ENCODE data around the gene NRIP1. TPM values are rescaled to one million over a fixed set of nuclear protein-coding genes. Genes with fewer than 3 reads are reported as not detected.

Gene NRIP1
- total RNA-seq, 6 experiments from 2014 or later, result 39.1 to 56.6 (median 52.3) TPM

- peaks cover 82% of the 10 kb centered on the region for H3K4me1 Mint-ChIP-seq (ENCODE audit: low read depth)
- H3K27ac Mint-ChIP-seq, result peak overlapping the region; percentile 34; the same call in 1 of the 2 replicates
- no peaks in the 10 kb centered on the region for H3K9me3 Mint-ChIP-seq
- DNase-seq, result no peak
- H3K36me3 Mint-ChIP-seq (ENCODE audit: low read depth), result peaks cover 62% of the 10 kb centered on the region
- H3K4me3 Mint-ChIP-seq, result no peak overlapping the region
- peaks cover 5% of the 10 kb centered on the region; the same call in 1 of the 2 replicates for H3K27me3 Mint-ChIP-seq (ENCODE audit: insufficient read depth)
- TF ChIP-seq, protein P1, sequence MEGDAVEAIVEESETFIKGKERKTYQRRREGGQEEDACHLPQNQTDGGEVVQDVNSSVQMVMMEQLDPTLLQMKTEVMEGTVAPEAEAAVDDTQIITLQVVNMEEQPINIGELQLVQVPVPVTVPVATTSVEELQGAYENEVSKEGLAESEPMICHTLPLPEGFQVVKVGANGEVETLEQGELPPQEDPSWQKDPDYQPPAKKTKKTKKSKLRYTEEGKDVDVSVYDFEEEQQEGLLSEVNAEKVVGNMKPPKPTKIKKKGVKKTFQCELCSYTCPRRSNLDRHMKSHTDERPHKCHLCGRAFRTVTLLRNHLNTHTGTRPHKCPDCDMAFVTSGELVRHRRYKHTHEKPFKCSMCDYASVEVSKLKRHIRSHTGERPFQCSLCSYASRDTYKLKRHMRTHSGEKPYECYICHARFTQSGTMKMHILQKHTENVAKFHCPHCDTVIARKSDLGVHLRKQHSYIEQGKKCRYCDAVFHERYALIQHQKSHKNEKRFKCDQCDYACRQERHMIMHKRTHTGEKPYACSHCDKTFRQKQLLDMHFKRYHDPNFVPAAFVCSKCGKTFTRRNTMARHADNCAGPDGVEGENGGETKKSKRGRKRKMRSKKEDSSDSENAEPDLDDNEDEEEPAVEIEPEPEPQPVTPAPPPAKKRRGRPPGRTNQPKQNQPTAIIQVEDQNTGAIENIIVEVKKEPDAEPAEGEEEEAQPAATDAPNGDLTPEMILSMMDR (IDR thresholded peaks at IDR 0.05), result no peak
Measured at GRCh38 chr21:14993115-14993514, 71.7 kb downstream of the NRIP1 start.

GRCh38 chr21:14991957-14992356, 72.8 kb downstream of the NRIP1 start:
- no peak overlapping the region for H3K4me3 Mint-ChIP-seq
- no peak for DNase-seq
- TF ChIP-seq, protein P1 (IDR thresholded peaks at IDR 0.05), result no peak
- H3K4me1 Mint-ChIP-seq (ENCODE audit: low read depth), result peaks cover 84% of the 10 kb centered on the region
- peaks cover 5% of the 10 kb centered on the region; the same call in 1 of the 2 replicates for H3K27me3 Mint-ChIP-seq (ENCODE audit: insufficient read depth)
- H3K9me3 Mint-ChIP-seq, result no peaks in the 10 kb centered on the region
- H3K36me3 Mint-ChIP-seq (ENCODE audit: low read depth), result peaks cover 66% of the 10 kb centered on the region
- peak overlapping the region; percentile 42; the same call in 1 of the 2 replicates for H3K27ac Mint-ChIP-seq

- peaks cover 68% of the 10 kb centered on the region for H3K36me3 Mint-ChIP-seq (ENCODE audit: low read depth)
- no peak for DNase-seq
- H3K9me3 Mint-ChIP-seq, result no peaks in the 10 kb centered on the region
- TF ChIP-seq, protein P1 (IDR thresholded peaks at IDR 0.05), result no peak
- peaks cover 3% of the 10 kb centered on the region; the same call in 1 of the 2 replicates for H3K27me3 Mint-ChIP-seq (ENCODE audit: insufficient read depth)
- peaks cover 82% of the 10 kb centered on the region for H3K4me1 Mint-ChIP-seq (ENCODE audit: low read depth)
- H3K4me3 Mint-ChIP-seq, result no peak overlapping the region
- H3K27ac Mint-ChIP-seq, result no peak overlapping the region
Measured at GRCh38 chr21:14989359-14989758, 75.4 kb downstream of the NRIP1 start.

DNA sequence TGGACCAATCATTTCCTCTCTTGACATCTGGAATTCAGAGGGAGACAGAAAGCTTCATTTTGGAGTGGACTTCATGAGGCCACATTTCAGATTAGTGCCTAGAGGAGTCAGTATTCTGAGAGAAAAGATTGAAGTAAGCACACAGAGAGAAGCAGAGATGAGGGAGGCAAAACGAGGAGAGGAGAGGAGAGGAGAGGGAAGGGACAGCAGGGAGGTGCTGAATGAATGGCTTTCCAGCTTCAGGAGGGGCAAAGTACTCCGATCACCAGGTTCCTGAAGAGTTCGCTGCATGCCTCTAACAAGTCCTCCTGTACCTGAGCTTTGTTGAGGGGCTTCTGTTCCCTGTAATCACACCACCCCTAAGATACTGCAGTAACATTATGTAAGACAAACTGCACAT, 76.0 kb downstream of the NRIP1 start:
- H3K9me3 Mint-ChIP-seq, result peaks cover 4% of the 10 kb centered on the region; the same call in 1 of the 2 replicates
- DNase-seq, result no peak
- H3K27ac Mint-ChIP-seq, result peak overlapping the region; percentile 31; the same call in 1 of the 2 replicates
- H3K4me3 Mint-ChIP-seq, result no peak overlapping the region
- H3K4me1 Mint-ChIP-seq (ENCODE audit: low read depth), result peaks cover 88% of the 10 kb centered on the region
- H3K36me3 Mint-ChIP-seq (ENCODE audit: low read depth), result peaks cover 74% of the 10 kb centered on the region
- TF ChIP-seq, protein P1 (IDR thresholded peaks at IDR 0.05), result no peak
- H3K27me3 Mint-ChIP-seq (ENCODE audit: insufficient read depth), result peaks cover 3% of the 10 kb centered on the region; the same call in 1 of the 2 replicates

- TF ChIP-seq, protein P1 (IDR thresholded peaks at IDR 0.05), result no peak
- Mint-ChIP-seq H3K4me3 (no peak overlapping the region), H3K36me3 (ENCODE audit: low read depth) (peaks cover 74% of the 10 kb centered on the region), H3K27me3 (ENCODE audit: insufficient read depth) (peaks cover 4% of the 10 kb centered on the region), H3K9me3 (peaks cover 5% of the 10 kb centered on the region; the same call in 1 of the 2 replicates), H3K4me1 (ENCODE audit: low read depth) (peaks cover 89% of the 10 kb centered on the region), H3K27ac (no peak overlapping the region)
- no peak for DNase-seq
Measured at GRCh38 chr21:14987370-14988170, 77.2 kb downstream of the NRIP1 start.
